Hepatocyte (in vitro differentiated cells): ENCODE results near the gene KSR1. TPM values are rescaled to one million over a fixed set of nuclear protein-coding genes. Genes with fewer than 3 reads are reported as not detected.
"Not testable (repeated sequence)": the region's sequence is repeated elsewhere in the genome, so short reads cannot be mapped to it uniquely, and the experiment has no call there.

Source experiments
- DNase-seq: peaks from one replicate; pipeline ENCODE4 v3.0.0-alpha.2; 2016; ENCODE audit warnings: low spot score
- H2AFZ ChIP-seq: fragments of 200-600 bp; sonication (generic); 2 replicates; pipeline ENCODE4 v1.6.0; 2016; ENCODE audit warnings: antibody characterized with exemption, mild to moderate bottlenecking
- H3K27ac ChIP-seq: fragments of 200-600 bp; sonication (generic); 2 replicates; pipeline ENCODE4 v1.5.1; 2016; ENCODE audit warnings: mild to moderate bottlenecking
- H3K27me3 ChIP-seq: fragments of 200-600 bp; sonication (generic); 2 replicates; pipeline ENCODE4 v1.6.1; 2016
- H3K36me3 ChIP-seq: fragments of 200-600 bp; sonication (generic); replicated peaks from 2 replicates; pipeline ENCODE4 v1.5.1; 2016; ENCODE audit warnings: low read depth; ENCODE audit not compliant: insufficient read depth
- H3K4me1 ChIP-seq: fragments of 200-600 bp; sonication (generic); 2 replicates; pipeline ENCODE4 v1.5.1; 2016; ENCODE audit warnings: mild to moderate bottlenecking, moderate library complexity; ENCODE audit not compliant: insufficient read depth
- H3K4me2 ChIP-seq: fragments of 200-600 bp; sonication (generic); 2 replicates; pipeline ENCODE4 v1.6.0; 2016
- H3K4me3 ChIP-seq: fragments of 200-600 bp; sonication (generic); 2 replicates; pipeline ENCODE4 v1.5.1; 2016; ENCODE audit warnings: mild to moderate bottlenecking
- H3K79me2 ChIP-seq: fragments of 200-600 bp; sonication (generic); 2 replicates; pipeline ENCODE4 v1.6.0; 2017; ENCODE audit warnings: mild to moderate bottlenecking
- H3K9me2 ChIP-seq: fragments of 200-600 bp; sonication (generic); replicated peaks from 2 replicates; pipeline ENCODE4 v1.6.0; 2017; ENCODE audit warnings: mild to moderate bottlenecking; ENCODE audit not compliant: insufficient read depth
- H3K9me3 ChIP-seq: fragments of 200-600 bp; sonication (generic); 2 replicates; pipeline ENCODE4 v1.5.1; 2016; ENCODE audit warnings: low read depth, mild to moderate bottlenecking
- H4K20me1 ChIP-seq: fragments of 200-600 bp; sonication (generic); 2 replicates; pipeline ENCODE4 v1.6.0; 2016; ENCODE audit warnings: mild to moderate bottlenecking; ENCODE audit not compliant: insufficient read depth, poor library complexity, severe bottlenecking
- CTCF ChIP-seq: fragments of 200-600 bp; sonication (generic); IDR thresholded peaks from 2 replicates; pipeline ENCODE4 v1.5.1; 2016; ENCODE audit warnings: antibody characterized with exemption, mild to moderate bottlenecking; ENCODE audit not compliant: poor library complexity
- EZH2 ChIP-seq: fragments of 200-600 bp; sonication (generic); IDR thresholded peaks from 2 replicates; pipeline ENCODE4 v1.6.1; 2016; ENCODE audit warnings: antibody characterized with exemption, mild to moderate bottlenecking, borderline replicate concordance
- EZH2phosphoT487 ChIP-seq: fragments of 200-600 bp; sonication (generic); IDR thresholded peaks from one replicate; pipeline ENCODE4 v1.6.1; 2018; ENCODE audit warnings: antibody characterized with exemption, mild to moderate bottlenecking, low read depth, moderate library complexity; ENCODE audit not compliant: unreplicated experiment, severe bottlenecking
- WGBS: methylation state at CpG from one replicate; pipeline ENCODE4 v1.1.6; 2016; ENCODE audit warnings: low lambda C conversion rate; ENCODE audit errors: missing lambda C conversion rate; 5-methylcytosine and 5-hydroxymethylcytosine counted together
- polyA plus RNA-seq: library from polyadenylated mRNA; unstranded; fragments of >200 nt; fragmentation: Nextera tagmentation; extraction: Ambion mirVana; gene quantifications from 2 replicates; pipeline ENCODE4 v1.2.1, GENCODE V29; 2016
- total RNA-seq: library from RNA; depleted of rRNA; stranded (reverse); fragments of >200 nt; gene quantifications from 2 replicates; pipeline ENCODE4 v1.2.3, GENCODE V29; 2014

Gene KSR1
- total and polyA plus RNA-seq, 2 experiments from 2014 or later, result 16.2 to 32.6 TPM

DNA sequence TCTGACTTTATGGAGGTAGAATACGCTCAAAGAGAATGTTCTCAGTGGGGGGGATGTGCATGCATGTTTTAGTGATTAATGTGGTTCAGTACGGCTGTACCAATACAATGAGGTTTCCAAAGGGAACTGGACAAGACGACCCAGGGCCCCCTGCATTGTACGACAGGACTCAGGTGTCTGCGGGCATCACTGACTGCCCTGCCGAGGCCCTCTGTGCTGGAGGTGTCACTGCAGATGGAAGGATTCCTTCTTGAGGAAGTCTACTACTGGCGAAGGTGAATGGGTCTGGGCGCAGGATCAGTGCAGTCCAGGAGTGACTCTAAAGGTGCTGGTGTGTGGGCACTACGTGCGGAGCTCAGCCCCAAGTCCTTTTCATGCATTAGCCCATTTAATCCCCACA, 171.3 kb downstream of the KSR1 start:
- no peak for DNase-seq
- Histone ChIP-seq H3K4me3 (no peak overlapping the region), H3K36me3 (no peaks in the 10 kb centered on the region), H3K4me2 (no peak overlapping the region), H3K27me3 (no peaks in the 10 kb centered on the region), H2AFZ (no peak overlapping the region), H3K9me2 (no peaks in the 10 kb centered on the region), H3K9me3 (no peaks in the 10 kb centered on the region), H3K27ac (no peak overlapping the region), H4K20me1 (no peaks in the 10 kb centered on the region), H3K4me1 (no peaks in the 10 kb centered on the region), H3K79me2 (no peaks in the 10 kb centered on the region)
- TF ChIP-seq EZH2 (no peak), EZH2phosphoT487 (no peak), CTCF (no peak)
- WGBS, result 96% methylated on average over 10 of the region's 10 CpGs

DNA sequence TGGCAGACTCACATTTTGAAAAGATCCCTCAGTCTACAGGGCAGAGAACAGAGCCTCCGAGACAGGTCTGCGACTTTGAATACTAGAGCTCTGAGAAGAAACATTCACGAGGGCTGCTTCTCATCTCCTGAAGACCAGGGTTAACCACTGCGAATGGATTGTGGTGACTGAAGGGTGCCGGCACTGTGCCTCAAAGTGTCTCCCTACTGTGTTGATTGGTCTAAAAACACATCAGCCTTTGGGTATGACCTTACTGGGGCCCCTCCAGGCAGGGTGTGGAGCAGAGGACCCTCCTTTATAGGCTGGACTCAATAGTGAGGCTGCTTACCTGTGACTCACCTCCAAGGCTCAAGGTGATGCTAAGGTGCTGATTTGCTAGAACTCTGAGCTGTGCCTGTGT, 172.1 kb downstream of the KSR1 start:
- Histone ChIP-seq H3K27ac (no peak overlapping the region), H3K9me2 (no peaks in the 10 kb centered on the region), H2AFZ (no peak overlapping the region), H3K4me1 (no peaks in the 10 kb centered on the region), H3K4me2 (no peak overlapping the region), H3K9me3 (no peaks in the 10 kb centered on the region), H3K79me2 (no peaks in the 10 kb centered on the region), H3K27me3 (no peaks in the 10 kb centered on the region), H4K20me1 (no peaks in the 10 kb centered on the region), H3K4me3 (no peak overlapping the region), H3K36me3 (no peaks in the 10 kb centered on the region)
- no peak for DNase-seq
- TF ChIP-seq EZH2phosphoT487 (no peak), CTCF (no peak), EZH2 (no peak)
- 93% methylated on average over 5 of the region's 5 CpGs for WGBS

- H3K79me2 ChIP-seq, H4K20me1 ChIP-seq, H3K36me3 ChIP-seq, H3K27ac ChIP-seq, H3K27me3 ChIP-seq, DNase-seq, H3K4me3 ChIP-seq, H3K9me3 ChIP-seq, H3K9me2 ChIP-seq, H3K4me1 ChIP-seq, H2AFZ ChIP-seq, H3K4me2 ChIP-seq: not testable (repeated sequence)
- 82% methylated on average over 3 of the region's 3 CpGs for WGBS
These were observed 173.0 kb downstream of the KSR1 start for GRCh38 chr17:27629260-27629659.

GRCh38 chr17:27630607-27631410, 174.6 kb downstream of the KSR1 start, which contains the start of gene LGALS9:
Gene LGALS9, plus strand, starts transcription at chr17:27631188. Its CDS starts 78 bp downstream, at chr17:27631266.
- Histone ChIP-seq H3K27me3 (no peaks in the 10 kb centered on the region), H3K27ac (no peak within 1 kb of the TSS), H2AFZ (no peak within 1 kb of the TSS), H3K4me1 (no peaks in the 10 kb centered on the region), H3K4me3 (no peak within 1 kb of the TSS), H3K79me2 (no peaks in the 10 kb centered on the region), H3K9me3 (no peaks in the 10 kb centered on the region), H3K9me2 (no peaks in the 10 kb centered on the region), H4K20me1 (no peaks in the 10 kb centered on the region), H3K36me3 (no peaks in the 10 kb centered on the region), H3K4me2 (no peak within 1 kb of the TSS)
- 59% methylated on average over 10 of the region's 10 CpGs for WGBS
- no peak for DNase-seq
- TF ChIP-seq CTCF (no peak), EZH2 (no peak), EZH2phosphoT487 (no peak)
